WTC11 (cell line): ENCODE measurements around the gene MYRF. TPM values are rescaled to one million over a fixed set of nuclear protein-coding genes. Genes with fewer than 3 reads are reported as not detected.

Experiments used
- ATAC-seq: fragments of 200-7000 bp; cut with Tn5 transposase; 2 replicates; pipeline ENCODE4 v1.10.0; 2021; ENCODE audit warnings: mild to moderate bottlenecking, moderate library complexity
- CTCF ChIA-PET: fragments of 300-600 bp; sonication (Branson Sonifier 250); formaldehyde crosslinking; loops from one replicate; lab custom pipeline; 2021; ENCODE audit warnings: antibody characterized with exemption; lab: Charles Lee
- POLR2A ChIA-PET: fragments of 350-600 bp; sonication (Branson Sonifier 250); formaldehyde crosslinking; loops from one replicate; lab custom pipeline; 2021; ENCODE audit warnings: antibody characterized with exemption; lab: Charles Lee
- DNase-seq: peaks from one replicate; pipeline ENCODE4 v3.0.0; 2021; ENCODE audit warnings: low spot score
- H3K27ac Mint-ChIP-seq: 2 replicates; pipeline ENCODE4 v1.8.0; 2021; ENCODE audit warnings: mixed read lengths
- H3K27me3 Mint-ChIP-seq: 2 replicates; pipeline ENCODE4 v1.8.0; 2021; ENCODE audit warnings: low read depth, mild to moderate bottlenecking, moderate library complexity, mixed read lengths
- H3K36me3 Mint-ChIP-seq: 2 replicates; pipeline ENCODE4 v1.8.0; 2021; ENCODE audit warnings: mixed read lengths
- H3K4me1 Mint-ChIP-seq: 2 replicates; pipeline ENCODE4 v1.8.0; 2022; ENCODE audit warnings: mixed read lengths
- H3K4me3 Mint-ChIP-seq: 2 replicates; pipeline ENCODE4 v1.8.0; 2021; ENCODE audit warnings: mild to moderate bottlenecking, moderate library complexity, mixed read lengths
- H3K9me3 Mint-ChIP-seq: 2 replicates; pipeline ENCODE4 v1.8.0; 2021; ENCODE audit warnings: mixed read lengths
- CREM ChIP-seq: sonication (generic); formaldehyde crosslinking; IDR thresholded peaks from 2 replicates; pipeline ENCODE4 v1.8.1; 2022; ENCODE audit warnings: mild to moderate bottlenecking, missing genetic modification reagents, moderate library complexity
- CTCF ChIP-seq: fragments of 200-600 bp; IDR thresholded peaks from 2 replicates; pipeline ENCODE4 v1.8.0; 2022; ENCODE audit warnings: antibody characterized with exemption
- ERG ChIP-seq: fragments of 250-450 bp; sonication (Bioruptor Pico); IDR thresholded peaks from 2 replicates; pipeline ENCODE4 v1.8.0; 2021; ENCODE audit warnings: mild to moderate bottlenecking
- HMGA2 ChIP-seq: fragments of 250-450 bp; sonication (Bioruptor Pico); IDR thresholded peaks from 2 replicates; pipeline ENCODE4 v1.4.0; 2021; ENCODE audit warnings: mild to moderate bottlenecking, moderate library complexity
- JAZF1 ChIP-seq: fragments of 250-450 bp; sonication (Bioruptor Pico); IDR thresholded peaks from 2 replicates; pipeline ENCODE4 v1.9.0; 2021; ENCODE audit warnings: moderate library complexity, mild to moderate bottlenecking, inconsistent platforms
- MYBL2 ChIP-seq: sonication (generic); formaldehyde crosslinking; IDR thresholded peaks from 2 replicates; pipeline ENCODE4 v1.8.1; 2023; ENCODE audit warnings: mild to moderate bottlenecking, moderate library complexity, missing genetic modification reagents
- SMAD3 ChIP-seq: sonication (generic); formaldehyde crosslinking; IDR thresholded peaks from 2 replicates; pipeline ENCODE4 v1.8.0; 2022; ENCODE audit warnings: missing genetic modification reagents, mild to moderate bottlenecking, borderline replicate concordance
- SMAD4 ChIP-seq: sonication (generic); formaldehyde crosslinking; IDR thresholded peaks from 2 replicates; pipeline ENCODE4 v1.8.0; 2022; ENCODE audit warnings: mild to moderate bottlenecking, missing genetic modification reagents
- SOX15 ChIP-seq: fragments of 250-450 bp; sonication (Bioruptor Pico); IDR thresholded peaks from 2 replicates; pipeline ENCODE4 v1.9.0; 2021; ENCODE audit warnings: mild to moderate bottlenecking
- ZNF219 ChIP-seq: sonication (generic); formaldehyde crosslinking; IDR thresholded peaks from 2 replicates; pipeline ENCODE4 v1.8.0; 2023; ENCODE audit warnings: missing genetic modification reagents, mild to moderate bottlenecking, borderline replicate concordance
- ZNF263 ChIP-seq: sonication (generic); formaldehyde crosslinking; IDR thresholded peaks from 2 replicates; pipeline ENCODE4 v1.8.1; 2022; ENCODE audit warnings: low read depth, mild to moderate bottlenecking, moderate library complexity, missing genetic modification reagents
- total RNA-seq: library from RNA; stranded (reverse); gene quantifications from 3 replicates; pipeline ENCODE4 v1.2.3, GENCODE V29; 2021
- TF ChIP-seq, protein P1 (sequence below): sonication (generic); formaldehyde crosslinking; IDR thresholded peaks from 2 replicates; pipeline ENCODE4 v1.8.1; 2023; ENCODE audit warnings: mild to moderate bottlenecking, moderate library complexity, missing genetic modification reagents
- TF ChIP-seq, protein P2 (sequence below): sonication (generic); formaldehyde crosslinking; IDR thresholded peaks from 2 replicates; pipeline ENCODE4 v1.8.0; 2023; ENCODE audit warnings: mild to moderate bottlenecking, missing genetic modification reagents
- TF ChIP-seq, protein P3 (sequence below): sonication (generic); formaldehyde crosslinking; IDR thresholded peaks from 2 replicates; pipeline ENCODE4 v1.8.1; 2023; ENCODE audit warnings: mild to moderate bottlenecking, missing genetic modification reagents, borderline replicate concordance

Gene MYRF
- total RNA-seq, 1 experiment from 2014 or later, result 5.9 TPM

DNA sequence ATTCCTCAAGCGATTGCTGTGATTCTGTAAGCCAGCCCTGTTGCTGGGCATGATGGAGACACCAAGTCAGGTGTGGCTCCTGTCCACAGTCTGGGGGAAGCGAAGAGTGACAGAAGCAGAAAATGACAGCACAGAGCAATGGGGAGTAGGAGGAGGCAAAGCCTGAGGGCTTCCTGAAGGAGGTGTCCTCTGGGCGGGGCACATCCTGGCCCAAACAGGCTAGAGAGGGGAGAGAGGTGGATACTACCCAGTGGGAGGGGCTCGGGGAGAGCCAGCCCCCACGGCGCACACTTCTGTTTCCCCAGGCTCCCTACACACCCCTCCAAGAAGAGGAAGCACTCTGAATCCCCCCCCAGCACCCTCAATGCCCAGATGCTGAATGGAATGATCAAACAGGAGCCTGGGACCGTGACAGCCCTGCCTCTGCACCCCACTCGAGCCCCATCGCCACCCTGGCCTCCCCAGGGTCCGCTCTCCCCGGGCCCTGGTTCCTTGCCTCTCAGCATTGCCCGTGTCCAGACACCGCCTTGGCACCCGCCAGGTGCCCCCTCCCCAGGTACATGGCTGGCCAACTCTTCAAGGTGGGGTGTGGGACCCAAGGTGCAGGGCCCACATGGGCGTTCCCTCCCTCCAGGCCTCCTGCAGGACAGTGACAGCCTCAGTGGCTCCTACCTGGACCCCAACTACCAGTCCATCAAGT is 18.9 kb downstream of the MYRF start (continued):
- TF ChIP-seq, protein P1, sequence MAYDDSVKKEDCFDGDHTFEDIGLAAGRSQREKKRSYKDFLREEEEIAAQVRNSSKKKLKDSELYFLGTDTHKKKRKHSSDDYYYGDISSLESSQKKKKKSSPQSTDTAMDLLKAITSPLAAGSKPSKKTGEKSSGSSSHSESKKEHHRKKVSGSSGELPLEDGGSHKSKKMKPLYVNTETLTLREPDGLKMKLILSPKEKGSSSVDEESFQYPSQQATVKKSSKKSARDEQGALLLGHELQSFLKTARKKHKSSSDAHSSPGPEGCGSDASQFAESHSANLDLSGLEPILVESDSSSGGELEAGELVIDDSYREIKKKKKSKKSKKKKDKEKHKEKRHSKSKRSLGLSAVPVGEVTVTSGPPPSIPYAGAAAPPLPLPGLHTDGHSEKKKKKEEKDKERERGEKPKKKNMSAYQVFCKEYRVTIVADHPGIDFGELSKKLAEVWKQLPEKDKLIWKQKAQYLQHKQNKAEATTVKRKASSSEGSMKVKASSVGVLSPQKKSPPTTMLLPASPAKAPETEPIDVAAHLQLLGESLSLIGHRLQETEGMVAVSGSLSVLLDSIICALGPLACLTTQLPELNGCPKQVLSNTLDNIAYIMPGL (CRISPR knock-in tag), result no peak
- no peak for TF ChIP-seq MYBL2 (CRISPR knock-in tag)

- ChIA-PET CTCF (interaction anchor here (1.1 to 10.0 kb wide), 4 partner anchors 16 to 38 kb away, joined by 3 to 106 read pairs (median 6); no protein-coding TSS in a partner anchor), POLR2A (no interaction called here)
- H3K4me3 Mint-ChIP-seq, result no peak overlapping the region
- no peaks in the 10 kb centered on the region for H3K9me3 Mint-ChIP-seq
- no peak for TF ChIP-seq SMAD4
- TF ChIP-seq, protein P2, sequence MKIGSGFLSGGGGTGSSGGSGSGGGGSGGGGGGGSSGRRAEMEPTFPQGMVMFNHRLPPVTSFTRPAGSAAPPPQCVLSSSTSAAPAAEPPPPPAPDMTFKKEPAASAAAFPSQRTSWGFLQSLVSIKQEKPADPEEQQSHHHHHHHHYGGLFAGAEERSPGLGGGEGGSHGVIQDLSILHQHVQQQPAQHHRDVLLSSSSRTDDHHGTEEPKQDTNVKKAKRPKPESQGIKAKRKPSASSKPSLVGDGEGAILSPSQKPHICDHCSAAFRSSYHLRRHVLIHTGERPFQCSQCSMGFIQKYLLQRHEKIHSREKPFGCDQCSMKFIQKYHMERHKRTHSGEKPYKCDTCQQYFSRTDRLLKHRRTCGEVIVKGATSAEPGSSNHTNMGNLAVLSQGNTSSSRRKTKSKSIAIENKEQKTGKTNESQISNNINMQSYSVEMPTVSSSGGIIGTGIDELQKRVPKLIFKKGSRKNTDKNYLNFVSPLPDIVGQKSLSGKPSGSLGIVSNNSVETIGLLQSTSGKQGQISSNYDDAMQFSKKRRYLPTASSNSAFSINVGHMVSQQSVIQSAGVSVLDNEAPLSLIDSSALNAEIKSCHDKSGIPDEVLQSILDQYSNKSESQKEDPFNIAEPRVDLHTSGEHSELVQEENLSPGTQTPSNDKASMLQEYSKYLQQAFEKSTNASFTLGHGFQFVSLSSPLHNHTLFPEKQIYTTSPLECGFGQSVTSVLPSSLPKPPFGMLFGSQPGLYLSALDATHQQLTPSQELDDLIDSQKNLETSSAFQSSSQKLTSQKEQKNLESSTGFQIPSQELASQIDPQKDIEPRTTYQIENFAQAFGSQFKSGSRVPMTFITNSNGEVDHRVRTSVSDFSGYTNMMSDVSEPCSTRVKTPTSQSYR (CRISPR knock-in tag), result no peak
- TF ChIP-seq ZNF263 (CRISPR knock-in tag), result peak; percentile 68
- TF ChIP-seq CTCF, result no peak
- H3K36me3 Mint-ChIP-seq, result no peaks in the 10 kb centered on the region
- H3K4me1 Mint-ChIP-seq, result peaks cover 17% of the 10 kb centered on the region
- H3K27me3 Mint-ChIP-seq, result peaks cover 2% of the 10 kb centered on the region; the same call in 1 of the 2 replicates
- DNase-seq, result peak; percentile 51
- no peak overlapping the region for H3K27ac Mint-ChIP-seq
- ATAC-seq, result peak; percentile 46
These were observed 19.6 kb downstream of the MYRF start for GRCh38 chr11:61771985-61772455.

GRCh38 chr11:61773356-61773755 is 20.9 kb downstream of the MYRF start:
- H3K4me1 Mint-ChIP-seq, result peaks cover 18% of the 10 kb centered on the region
- H3K27me3 Mint-ChIP-seq, result peaks cover 7% of the 10 kb centered on the region; the same call in 1 of the 2 replicates
- POLR2A ChIA-PET, result no interaction called here
- TF ChIP-seq SMAD4 (no peak), MYBL2 (CRISPR knock-in tag) (no peak), ZNF219 (CRISPR knock-in tag) (no peak), ERG (CRISPR knock-in tag) (no peak), SOX15 (CRISPR knock-in tag) (no peak), HMGA2 (CRISPR knock-in tag) (no peak), SMAD3 (CRISPR knock-in tag) (no peak), JAZF1 (CRISPR knock-in tag) (no peak), CREM (no peak)
- TF ChIP-seq, protein P3, sequence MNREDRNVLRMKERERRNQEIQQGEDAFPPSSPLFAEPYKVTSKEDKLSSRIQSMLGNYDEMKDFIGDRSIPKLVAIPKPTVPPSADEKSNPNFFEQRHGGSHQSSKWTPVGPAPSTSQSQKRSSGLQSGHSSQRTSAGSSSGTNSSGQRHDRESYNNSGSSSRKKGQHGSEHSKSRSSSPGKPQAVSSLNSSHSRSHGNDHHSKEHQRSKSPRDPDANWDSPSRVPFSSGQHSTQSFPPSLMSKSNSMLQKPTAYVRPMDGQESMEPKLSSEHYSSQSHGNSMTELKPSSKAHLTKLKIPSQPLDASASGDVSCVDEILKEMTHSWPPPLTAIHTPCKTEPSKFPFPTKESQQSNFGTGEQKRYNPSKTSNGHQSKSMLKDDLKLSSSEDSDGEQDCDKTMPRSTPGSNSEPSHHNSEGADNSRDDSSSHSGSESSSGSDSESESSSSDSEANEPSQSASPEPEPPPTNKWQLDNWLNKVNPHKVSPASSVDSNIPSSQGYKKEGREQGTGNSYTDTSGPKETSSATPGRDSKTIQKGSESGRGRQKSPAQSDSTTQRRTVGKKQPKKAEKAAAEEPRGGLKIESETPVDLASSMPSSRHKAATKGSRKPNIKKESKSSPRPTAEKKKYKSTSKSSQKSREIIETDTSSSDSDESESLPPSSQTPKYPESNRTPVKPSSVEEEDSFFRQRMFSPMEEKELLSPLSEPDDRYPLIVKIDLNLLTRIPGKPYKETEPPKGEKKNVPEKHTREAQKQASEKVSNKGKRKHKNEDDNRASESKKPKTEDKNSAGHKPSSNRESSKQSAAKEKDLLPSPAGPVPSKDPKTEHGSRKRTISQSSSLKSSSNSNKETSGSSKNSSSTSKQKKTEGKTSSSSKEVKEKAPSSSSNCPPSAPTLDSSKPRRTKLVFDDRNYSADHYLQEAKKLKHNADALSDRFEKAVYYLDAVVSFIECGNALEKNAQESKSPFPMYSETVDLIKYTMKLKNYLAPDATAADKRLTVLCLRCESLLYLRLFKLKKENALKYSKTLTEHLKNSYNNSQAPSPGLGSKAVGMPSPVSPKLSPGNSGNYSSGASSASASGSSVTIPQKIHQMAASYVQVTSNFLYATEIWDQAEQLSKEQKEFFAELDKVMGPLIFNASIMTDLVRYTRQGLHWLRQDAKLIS (CRISPR knock-in tag), result no peak
- TF ChIP-seq, all 79 proteins: peak for 0
- Mint-ChIP-seq H3K36me3 (no peaks in the 10 kb centered on the region), H3K9me3 (no peaks in the 10 kb centered on the region), H3K27ac (no peak overlapping the region), H3K4me3 (no peak overlapping the region)
- CTCF ChIA-PET, result interaction anchor here (0.6 to 10.0 kb wide), 2 partner anchors 24 to 44 kb away, joined by 3 to 106 read pairs; no protein-coding TSS in a partner anchor
- no peak for DNase-seq
- no peak for ATAC-seq
